ENCODE measurements around the gene LTBP1. TPM values are rescaled to one million over a fixed set of nuclear protein-coding genes. Genes with fewer than 3 reads are reported as not detected.
A peak's percentile ranks its signal among the peaks of the same experiment; 100 is the strongest.

The LTBP1 gene
- total and polyA plus RNA-seq, 2 of the 13 experiments (the other 11 are each of a cell fraction or from before 2014, with no cell fraction given), result 0.12 to 0.22 TPM

DNA sequence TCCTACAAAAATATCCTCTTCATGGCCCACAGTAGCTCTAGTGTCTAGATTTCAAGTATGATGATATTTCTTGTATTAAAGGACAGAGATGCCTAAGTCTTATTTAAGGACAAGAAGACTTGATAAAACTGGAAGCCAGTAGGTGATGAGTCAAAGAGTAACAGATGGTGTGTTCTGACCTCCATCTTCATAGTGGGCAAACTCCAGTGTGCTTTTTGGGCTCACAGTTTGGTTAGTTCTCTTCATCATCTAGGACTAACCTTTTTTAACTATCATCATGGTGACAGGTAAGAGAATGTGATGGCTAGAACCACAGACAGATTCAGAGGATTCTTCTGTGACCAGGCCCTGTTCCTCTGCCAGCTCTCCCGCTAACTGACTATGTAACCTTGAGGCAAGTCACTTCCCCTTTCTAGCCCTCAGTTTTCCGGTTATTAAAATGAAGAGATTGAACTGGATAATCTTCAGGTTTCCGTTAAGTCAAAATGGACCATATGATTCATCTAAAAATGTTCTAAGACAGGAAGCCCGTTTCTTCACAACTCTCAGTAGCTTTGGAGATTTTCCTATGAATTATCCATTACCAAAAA lies 389.4 kb downstream of the LTBP1 start (continued):
- no peak for TF ChIP-seq NR2C2 (CRISPR knock-in tag; IDR thresholded peaks at IDR 0.05; ENCODE audit: borderline replicate concordance)
- TF ChIP-seq KAT8 (CRISPR knock-in tag; IDR thresholded peaks at IDR 0.05), result no peak

DNA sequence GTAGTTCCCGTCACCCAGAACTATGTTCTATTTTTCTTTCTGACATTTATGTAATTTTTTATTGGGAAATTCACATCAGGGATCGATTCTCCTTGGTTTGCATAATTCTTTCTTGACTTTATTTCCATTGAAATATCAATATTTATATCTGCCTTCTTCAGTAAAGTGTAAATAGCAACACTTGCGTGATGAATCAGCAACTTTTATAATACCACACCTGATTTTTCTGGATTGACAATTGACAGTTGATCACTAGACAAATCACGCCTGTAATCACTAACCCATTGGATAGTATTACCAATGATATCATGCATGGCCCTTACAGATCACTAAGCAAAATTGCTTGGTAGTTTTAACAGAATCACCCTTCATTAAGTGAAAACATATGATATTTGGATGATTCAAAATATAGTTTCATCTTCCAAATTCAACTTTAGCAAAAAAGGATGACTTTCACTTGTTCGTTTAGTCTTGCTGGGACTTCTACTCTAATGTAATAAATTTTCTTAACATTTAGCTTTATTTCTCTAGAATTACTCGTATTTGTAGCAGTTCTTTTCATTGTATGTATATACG lies 390.7 kb downstream of the LTBP1 start:
- H3K4me1 ChIP-seq (ENCODE audit: insufficient read depth, low read length), result no peaks in the 10 kb centered on the region
- no peaks in the 10 kb centered on the region for H3K9me3 ChIP-seq (ENCODE audit: low read length)
- TF ChIP-seq JARID2 (CRISPR knock-in tag; IDR thresholded peaks at IDR 0.05; ENCODE audit: insufficient replicate concordance), result no peak
- no peak for TF ChIP-seq ZNF607 (CRISPR knock-in tag; IDR thresholded peaks at IDR 0.05; ENCODE audit: borderline replicate concordance)
- TF ChIP-seq SIN3B (IDR thresholded peaks at IDR 0.05; ENCODE audit: low read length), result no peak
- no peak for TF ChIP-seq CHCHD3 (CRISPR knock-in tag; IDR thresholded peaks at IDR 0.05)
- no peak for TF ChIP-seq ZNF780A (CRISPR knock-in tag; IDR thresholded peaks at IDR 0.05)
- TF ChIP-seq MAFK (conservative IDR thresholded peaks at IDR 0.05 in 1 of 2, IDR thresholded peaks at IDR 0.05 in 1 of 2; ENCODE audit: low read length in 2 of 2), result peak in 1 of 2 experiments; percentile 52; a peak in 2 of 4 replicates
- TF ChIP-seq ZNF772 (CRISPR knock-in tag; IDR thresholded peaks at IDR 0.05), result no peak
- peak; percentile 40; the same call in 1 of the 2 replicates for TF ChIP-seq MAFF (IDR thresholded peaks at IDR 0.05; ENCODE audit: low read depth, low read length)
- no peak for TF ChIP-seq EEA1 (CRISPR knock-in tag; IDR thresholded peaks at IDR 0.05; ENCODE audit: borderline replicate concordance)
- TF ChIP-seq ZNF441 (CRISPR knock-in tag; IDR thresholded peaks at IDR 0.05; ENCODE audit: borderline replicate concordance), result no peak
- H3K36me3 ChIP-seq (replicated peaks in 1 of 2; ENCODE audit: control insufficient read depth in 1 of 2, insufficient read depth in 2 of 2, low read length in 2 of 2), result no peaks in the 10 kb centered on the region
- in situ Hi-C loops (cut with HindIII; ENCODE audit: extremely low pct_ligation_motif_present, low pct_unique_long_range_greater_than_20kb) (no loop called here), intact Hi-C loops (cut with micrococcal nuclease; ENCODE audit: unreplicated experiment) (no loop called here)
- DNase-seq (ENCODE audit: low spot score) (no peak), ATAC-seq (no peak), FAIRE-seq (no peak)
- H3K4me2 ChIP-seq (ENCODE audit: low read depth, low read length), result no peak overlapping the region
- no peaks in the 10 kb centered on the region for H3K79me2 ChIP-seq (ENCODE audit: insufficient read depth, low read length)
- POLR2A ChIA-PET, result no interaction called here
- no peak overlapping the region for H3K4me3 ChIP-seq (replicated peaks in 1 of 3; ENCODE audit: insufficient read depth in 1 of 3, low read depth in 2 of 3, low read length in 3 of 3)
- CTCF ChIA-PET (ENCODE audit: low intra/inter-chr PET ratio, low total read pairs), result no interaction called here
- no TSS peak for BruUV-seq (replicated peaks)
- H3K27ac ChIP-seq (ENCODE audit: extremely low read length, insufficient read depth, low read length), result no peak overlapping the region
- no peaks in the 10 kb centered on the region for H4K20me1 ChIP-seq (ENCODE audit: insufficient read depth, low read length)
- H2AFZ ChIP-seq (ENCODE audit: low read length), result no peak overlapping the region
- H3K9ac ChIP-seq (ENCODE audit: insufficient read depth, low read depth, low read length), result no peak overlapping the region
- peaks cover 0 to 13% of the 10 kb centered on the region in 2 experiments; a peak in 1 of 5 replicates for H3K27me3 ChIP-seq (ENCODE audit: control insufficient read depth in 1 of 2, insufficient read depth in 2 of 2, low read length in 2 of 2)
- WGBS (ENCODE audit: low lambda C conversion rate), result 10% methylated on average over 7 of the region's 7 CpGs

Measured in HepG2 (cell line).